ENCODE measurements around the gene INO80.

DNA sequence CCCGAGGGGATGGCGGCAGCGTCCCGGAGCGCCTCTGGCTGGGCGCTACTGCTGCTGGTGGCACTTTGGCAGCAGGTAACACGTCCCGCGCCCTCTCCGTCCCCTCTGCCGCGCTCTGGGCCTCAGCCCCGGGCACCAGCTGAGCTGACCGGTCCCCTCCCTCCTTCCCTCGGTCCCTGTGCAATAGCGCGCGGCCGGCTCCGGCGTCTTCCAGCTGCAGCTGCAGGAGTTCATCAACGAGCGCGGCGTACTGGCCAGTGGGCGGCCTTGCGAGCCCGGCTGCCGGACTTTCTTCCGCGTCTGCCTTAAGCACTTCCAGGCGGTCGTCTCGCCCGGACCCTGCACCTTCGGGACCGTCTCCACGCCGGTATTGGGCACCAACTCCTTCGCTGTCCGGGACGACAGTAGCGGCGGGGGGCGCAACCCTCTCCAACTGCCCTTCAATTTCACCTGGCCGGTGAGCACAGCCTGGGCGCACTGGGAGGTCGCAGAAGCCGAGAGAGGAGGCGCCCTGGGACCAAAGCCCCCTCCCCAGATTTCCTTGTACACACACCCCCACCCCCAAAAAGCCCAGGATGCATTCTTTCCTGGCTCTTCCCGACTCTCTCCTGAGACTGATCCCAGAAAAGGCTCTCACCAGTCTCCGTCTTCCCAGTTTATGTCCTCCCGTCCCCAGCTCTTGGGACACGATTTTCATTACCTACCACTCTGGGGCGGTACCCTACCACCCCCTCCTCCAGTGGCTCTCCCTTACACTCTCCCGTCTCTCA is 186.2 kb downstream of the INO80 start:
- TF ChIP-seq CTCF (IDR thresholded peaks at IDR 0.05; ENCODE audit: extremely low read depth in 1 of 2, insufficient read depth in 1 of 2, low read depth in 1 of 2, low read length in 2 of 2): no peak
- TF ChIP-seq JUN (IDR thresholded peaks at IDR 0.05; ENCODE audit: borderline replicate concordance, insufficient read depth, insufficient read length, low read depth): no peak
- no peak for TF ChIP-seq POLR2AphosphoS5 (IDR thresholded peaks at IDR 0.05; ENCODE audit: insufficient read depth, low read depth, low read length)
- no peak for TF ChIP-seq POLR2A (IDR thresholded peaks at IDR 0.05; ENCODE audit: low read depth, low read length)
- TF ChIP-seq EZH2 (IDR thresholded peaks at IDR 0.05; ENCODE audit: borderline replicate concordance, low read depth, low read length, severe bottlenecking): no peak
- TF ChIP-seq MAX (IDR thresholded peaks at IDR 0.05; ENCODE audit: insufficient read depth, insufficient read length): no peak
- no peak for TF ChIP-seq FOS (IDR thresholded peaks at IDR 0.05; ENCODE audit: borderline replicate concordance, insufficient read depth, low read length)
- TF ChIP-seq MYC (IDR thresholded peaks at IDR 0.05; ENCODE audit: low read depth, low read length): no peak
- no peak for TF ChIP-seq GATA2 (IDR thresholded peaks at IDR 0.05; ENCODE audit: insufficient read depth, insufficient read length, low read depth, low read length)

All from endothelial cell of umbilical vein (primary cell).